Hepatocyte (in vitro differentiated cells): ENCODE data around the gene STRAP. TPM values are rescaled to one million over a fixed set of nuclear protein-coding genes. Genes with fewer than 3 reads are reported as not detected.
"Not testable (repeated sequence)": the region's sequence is repeated elsewhere in the genome, so short reads cannot be mapped to it uniquely, and the experiment has no call there.

ENCODE experiments used
- DNase-seq: peaks from one replicate; pipeline ENCODE4 v3.0.0-alpha.2; 2016; ENCODE audit warnings: low spot score
- H2AFZ ChIP-seq: fragments of 200-600 bp; sonication (generic); 2 replicates; pipeline ENCODE4 v1.6.0; 2016; ENCODE audit warnings: antibody characterized with exemption, mild to moderate bottlenecking
- H3K27ac ChIP-seq: fragments of 200-600 bp; sonication (generic); 2 replicates; pipeline ENCODE4 v1.5.1; 2016; ENCODE audit warnings: mild to moderate bottlenecking
- H3K27me3 ChIP-seq: fragments of 200-600 bp; sonication (generic); 2 replicates; pipeline ENCODE4 v1.6.1; 2016
- H3K36me3 ChIP-seq: fragments of 200-600 bp; sonication (generic); replicated peaks from 2 replicates; pipeline ENCODE4 v1.5.1; 2016; ENCODE audit warnings: low read depth; ENCODE audit not compliant: insufficient read depth
- H3K4me1 ChIP-seq: fragments of 200-600 bp; sonication (generic); 2 replicates; pipeline ENCODE4 v1.5.1; 2016; ENCODE audit warnings: mild to moderate bottlenecking, moderate library complexity; ENCODE audit not compliant: insufficient read depth
- H3K4me2 ChIP-seq: fragments of 200-600 bp; sonication (generic); 2 replicates; pipeline ENCODE4 v1.6.0; 2016
- H3K4me3 ChIP-seq: fragments of 200-600 bp; sonication (generic); 2 replicates; pipeline ENCODE4 v1.5.1; 2016; ENCODE audit warnings: mild to moderate bottlenecking
- H3K79me2 ChIP-seq: fragments of 200-600 bp; sonication (generic); 2 replicates; pipeline ENCODE4 v1.6.0; 2017; ENCODE audit warnings: mild to moderate bottlenecking
- H3K9me2 ChIP-seq: fragments of 200-600 bp; sonication (generic); replicated peaks from 2 replicates; pipeline ENCODE4 v1.6.0; 2017; ENCODE audit warnings: mild to moderate bottlenecking; ENCODE audit not compliant: insufficient read depth
- H3K9me3 ChIP-seq: fragments of 200-600 bp; sonication (generic); 2 replicates; pipeline ENCODE4 v1.5.1; 2016; ENCODE audit warnings: low read depth, mild to moderate bottlenecking
- H4K20me1 ChIP-seq: fragments of 200-600 bp; sonication (generic); 2 replicates; pipeline ENCODE4 v1.6.0; 2016; ENCODE audit warnings: mild to moderate bottlenecking; ENCODE audit not compliant: insufficient read depth, poor library complexity, severe bottlenecking
- CTCF ChIP-seq: fragments of 200-600 bp; sonication (generic); IDR thresholded peaks from 2 replicates; pipeline ENCODE4 v1.5.1; 2016; ENCODE audit warnings: antibody characterized with exemption, mild to moderate bottlenecking; ENCODE audit not compliant: poor library complexity
- EZH2 ChIP-seq: fragments of 200-600 bp; sonication (generic); IDR thresholded peaks from 2 replicates; pipeline ENCODE4 v1.6.1; 2016; ENCODE audit warnings: antibody characterized with exemption, mild to moderate bottlenecking, borderline replicate concordance
- EZH2phosphoT487 ChIP-seq: fragments of 200-600 bp; sonication (generic); IDR thresholded peaks from one replicate; pipeline ENCODE4 v1.6.1; 2018; ENCODE audit warnings: antibody characterized with exemption, mild to moderate bottlenecking, low read depth, moderate library complexity; ENCODE audit not compliant: unreplicated experiment, severe bottlenecking
- WGBS: methylation state at CpG from one replicate; pipeline ENCODE4 v1.1.6; 2016; ENCODE audit warnings: low lambda C conversion rate; ENCODE audit errors: missing lambda C conversion rate; 5-methylcytosine and 5-hydroxymethylcytosine counted together
- polyA plus RNA-seq: library from polyadenylated mRNA; unstranded; fragments of >200 nt; fragmentation: Nextera tagmentation; extraction: Ambion mirVana; gene quantifications from 2 replicates; pipeline ENCODE4 v1.2.1, GENCODE V29; 2016
- total RNA-seq: library from RNA; depleted of rRNA; stranded (reverse); fragments of >200 nt; gene quantifications from 2 replicates; pipeline ENCODE4 v1.2.3, GENCODE V29; 2014

STRAP gene
- total and polyA plus RNA-seq, 2 experiments from 2014 or later: 154 to 202 TPM

DNA sequence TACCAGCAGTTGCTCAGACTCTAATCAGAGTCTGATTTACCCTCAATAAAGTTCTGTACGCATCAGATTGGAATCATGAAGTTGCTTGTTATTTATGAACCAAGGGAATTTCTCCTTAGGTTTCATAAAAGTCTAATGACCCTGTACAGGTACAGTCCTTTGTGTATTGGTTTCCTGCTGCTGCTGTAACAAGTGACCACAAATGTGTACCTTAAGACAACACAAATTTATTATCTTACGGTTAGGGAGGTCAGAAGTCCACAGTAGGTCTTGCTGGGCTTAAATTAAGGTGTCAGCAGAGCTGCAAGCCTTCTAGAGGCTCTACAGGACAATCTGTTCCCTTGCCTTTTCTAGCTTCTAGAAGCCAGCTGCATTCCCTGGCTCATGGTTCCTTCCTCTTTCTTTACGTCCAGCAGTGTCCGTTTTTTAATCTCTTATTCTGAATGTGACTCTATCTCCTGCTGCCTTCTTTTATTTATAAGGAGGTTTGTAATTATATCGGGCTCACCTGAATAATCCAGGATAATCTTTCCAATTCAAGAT, 22.3 kb downstream of the STRAP start:
- Histone ChIP-seq H4K20me1 (no peaks in the 10 kb centered on the region), H3K4me2 (no peak overlapping the region), H2AFZ (no peak overlapping the region), H3K4me1 (no peaks in the 10 kb centered on the region), H3K79me2 (peaks cover 2% of the 10 kb centered on the region), H3K9me3 (no peaks in the 10 kb centered on the region), H3K9me2 (no peaks in the 10 kb centered on the region), H3K27me3 (no peaks in the 10 kb centered on the region), H3K27ac (no peak overlapping the region), H3K4me3 (no peak overlapping the region), H3K36me3 (no peaks in the 10 kb centered on the region)
- TF ChIP-seq EZH2phosphoT487 (no peak), EZH2 (no peak), CTCF (no peak)
- 92% methylated on average over 5 of the region's 5 CpGs for WGBS
- DNase-seq: no peak

- Histone ChIP-seq H3K4me3 (no peak overlapping the region), H3K4me1 (peaks cover 11% of the 10 kb centered on the region), H3K4me2 (peak overlapping the region; percentile 80), H3K27ac (peak overlapping the region; percentile 95), H3K9me2 (no peaks in the 10 kb centered on the region), H3K79me2 (peaks cover 31% of the 10 kb centered on the region), H3K9me3 (no peaks in the 10 kb centered on the region), H4K20me1 (no peaks in the 10 kb centered on the region), H3K36me3 (no peaks in the 10 kb centered on the region), H3K27me3 (no peaks in the 10 kb centered on the region), H2AFZ (peak overlapping the region; percentile 75)
- no peak for DNase-seq
- 60% methylated on average over 5 of the region's 5 CpGs for WGBS
- TF ChIP-seq EZH2phosphoT487: no peak
Observed at GRCh38 chr12:15910468-15910863, 28.3 kb downstream of the STRAP start.

DNA sequence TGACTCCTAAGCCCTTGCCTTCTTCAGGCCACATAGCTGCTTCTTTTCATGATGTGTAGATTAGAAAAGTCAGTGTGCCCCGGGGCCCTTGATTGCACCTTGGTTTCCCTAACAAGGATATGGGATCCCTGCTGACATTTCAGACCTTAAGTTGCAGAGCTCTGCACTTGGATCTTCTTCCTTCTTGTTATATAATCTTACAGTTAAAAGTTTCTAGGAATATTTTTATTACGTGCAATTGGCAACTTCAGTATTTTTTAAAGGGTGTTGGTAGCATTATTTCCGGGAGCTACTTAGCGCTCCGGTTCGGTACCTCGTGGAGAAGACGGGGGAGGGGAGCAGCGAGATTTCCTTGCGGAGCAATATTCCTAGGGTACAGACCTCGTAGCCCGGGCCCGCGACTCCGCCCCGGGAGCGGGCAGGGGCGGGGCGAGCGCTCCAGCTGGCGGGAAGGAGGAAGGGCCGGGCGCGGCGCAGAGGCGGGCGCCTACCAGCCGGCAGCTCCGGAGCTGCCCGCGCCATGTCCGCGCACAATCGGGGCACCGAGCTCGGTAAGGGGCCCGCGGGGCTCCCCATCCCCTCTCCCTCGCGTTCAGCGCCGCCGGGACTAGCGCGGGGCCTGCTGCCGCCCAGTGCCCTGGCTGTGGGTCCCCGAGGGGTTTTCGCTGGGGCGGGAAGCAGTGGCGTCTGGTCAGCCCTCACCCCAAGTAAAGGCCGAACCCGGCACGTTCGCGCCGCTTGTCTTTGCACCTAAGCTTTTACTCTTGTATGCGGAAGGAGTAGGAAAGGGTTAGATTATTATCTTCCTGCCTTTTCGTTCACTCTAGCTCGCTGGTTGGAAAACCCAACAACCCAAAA, 28.9 kb downstream of the STRAP start, which contains the start of gene DERA:
TSS of gene DERA (plus strand) at position 469 of the 858 bp plus-strand sequence. CDS start at position 521, 52 bp downstream.
- Histone ChIP-seq H3K27ac (peak within 1 kb of the TSS; percentile 95), H3K36me3 (no peaks in the 10 kb centered on the region), H4K20me1 (no peaks in the 10 kb centered on the region), H3K4me3 (peak within 1 kb of the TSS; percentile 62), H3K79me2 (peaks cover 38% of the 10 kb centered on the region), H3K4me1 (peaks cover 11% of the 10 kb centered on the region), H2AFZ (peak within 1 kb of the TSS; percentile 87), H3K9me3 (no peaks in the 10 kb centered on the region), H3K4me2 (peak within 1 kb of the TSS; percentile 80), H3K27me3 (no peaks in the 10 kb centered on the region), H3K9me2 (no peaks in the 10 kb centered on the region)
- DNase-seq: peak; percentile 90
- under 1% methylated on average over 49 of the region's 59 CpGs for WGBS
- TF ChIP-seq EZH2: no peak
- TF ChIP-seq CTCF: no peak
- TF ChIP-seq EZH2phosphoT487: no peak

GRCh38 chr12:15911931-15912330, 29.7 kb downstream of the STRAP start:
- not testable (repeated sequence) for H3K27me3 ChIP-seq, H3K9me3 ChIP-seq, H3K36me3 ChIP-seq, H3K9me2 ChIP-seq, H4K20me1 ChIP-seq, DNase-seq
- peak overlapping the region; percentile 87 for H2AFZ ChIP-seq
- H3K4me3 ChIP-seq: peak overlapping the region; percentile 62
- WGBS: 32% methylated on average over 5 of the region's 5 CpGs
- H3K79me2 ChIP-seq: peaks cover 46% of the 10 kb centered on the region
- H3K27ac ChIP-seq: peak overlapping the region; percentile 95
- H3K4me1 ChIP-seq: peaks cover 11% of the 10 kb centered on the region
- peak overlapping the region; percentile 80 for H3K4me2 ChIP-seq

- Histone ChIP-seq H3K4me1 (peaks cover 11% of the 10 kb centered on the region), H3K79me2 (peaks cover 67% of the 10 kb centered on the region)
- H4K20me1 ChIP-seq, DNase-seq, H2AFZ ChIP-seq, H3K4me3 ChIP-seq, H3K36me3 ChIP-seq, H3K9me2 ChIP-seq, H3K27me3 ChIP-seq, H3K4me2 ChIP-seq, H3K27ac ChIP-seq, H3K9me3 ChIP-seq: not testable (repeated sequence)
- 93% methylated on average over 5 of the region's 5 CpGs for WGBS
Observed at GRCh38 chr12:15914131-15914530, 31.9 kb downstream of the STRAP start.
